GM19043 (cell line): Measurements from ENCODE around the gene ANG.
"Not testable (repeated sequence)": the region's sequence is repeated elsewhere in the genome, so short reads cannot be mapped to it uniquely, and the experiment has no call there.

Experiments
- ATAC-seq: cut with Tn5 transposase; IDR thresholded peaks from one replicate; pipeline ENCODE4 v1.9.1; 2021; ENCODE audit warnings: low read depth; ENCODE audit not compliant: unreplicated experiment

Gene ANG

DNA sequence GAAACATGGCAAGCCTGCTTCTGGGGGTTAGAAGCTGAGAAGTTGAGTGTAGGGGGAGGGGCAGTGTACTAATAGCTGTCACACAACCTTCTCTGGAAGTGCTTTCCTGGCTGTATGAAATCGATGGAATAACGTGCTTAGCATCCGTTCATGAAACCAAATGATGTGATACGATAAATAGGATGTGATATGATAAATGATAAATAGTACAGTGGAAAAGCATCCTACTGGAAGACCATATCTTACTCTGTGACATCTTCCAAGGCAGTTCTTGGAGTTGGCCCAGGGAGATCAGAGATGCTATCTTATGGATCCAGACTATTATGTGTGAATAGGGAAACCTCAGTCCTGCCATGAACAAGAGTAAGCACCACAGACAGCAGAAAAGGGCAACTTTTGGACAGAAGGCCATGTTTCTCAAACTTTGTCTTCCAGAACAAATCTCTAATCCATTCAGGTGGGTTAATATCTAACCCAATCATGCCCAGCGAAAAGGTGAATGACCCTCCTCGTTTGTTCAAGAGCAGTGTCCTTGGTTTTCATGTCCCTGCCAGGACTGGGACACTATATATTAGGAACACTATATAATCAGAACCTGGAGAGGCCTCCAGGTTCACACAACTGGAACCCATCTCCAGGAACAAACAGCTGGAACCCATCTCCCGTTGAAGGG, at the start of gene ANG:
ANG (plus strand) TSS at position 598 of the 673 bp plus-strand sequence. CDS start 4,801 bp downstream, outside the sequence.
- ATAC-seq: no peak

DNA sequence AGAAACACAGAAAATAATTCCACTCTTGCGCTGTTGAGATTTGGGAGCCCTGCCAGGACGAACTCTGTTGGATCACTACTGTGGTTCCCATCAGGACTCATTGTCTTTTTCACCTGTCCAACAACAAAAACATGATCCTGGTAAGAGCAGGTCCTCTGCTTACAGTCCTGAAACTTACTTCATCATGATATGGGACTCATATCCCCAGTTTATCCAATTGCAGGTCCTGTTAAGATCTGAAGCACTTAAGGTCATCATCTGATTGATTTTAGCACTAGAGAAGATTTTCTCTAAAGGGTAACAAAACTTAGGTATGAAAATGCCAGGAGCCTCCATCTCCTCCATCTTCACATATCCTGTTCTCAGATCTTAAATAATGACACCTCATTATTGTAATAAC, 47.0 kb upstream of the ANG start, which contains the start of gene OR6S1:
OR6S1 (minus strand) TSS at position 101 of the 400 bp plus-strand sequence; CDS start at position 101, 0 bp downstream.
- no peak for ATAC-seq

DNA sequence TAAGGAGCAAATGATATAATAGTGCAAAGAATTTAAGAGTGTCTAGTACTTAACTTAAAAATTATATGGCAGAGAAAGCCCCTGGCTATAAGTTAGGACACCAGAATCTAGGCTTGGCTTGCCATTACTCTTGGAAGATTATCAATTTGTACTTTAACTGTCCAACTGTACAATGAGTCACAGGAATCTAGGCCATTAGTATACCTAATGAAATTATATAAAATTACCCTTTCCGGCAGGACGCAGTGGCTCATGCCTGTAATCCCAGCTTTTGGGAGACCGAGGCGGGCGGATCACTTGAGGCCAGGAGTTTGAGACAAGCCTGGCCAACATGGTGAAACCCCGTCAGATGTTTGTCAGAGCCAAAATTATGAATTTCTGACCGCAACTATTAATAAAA, 46.4 kb upstream of the ANG start:
- ATAC-seq: no peak

DNA sequence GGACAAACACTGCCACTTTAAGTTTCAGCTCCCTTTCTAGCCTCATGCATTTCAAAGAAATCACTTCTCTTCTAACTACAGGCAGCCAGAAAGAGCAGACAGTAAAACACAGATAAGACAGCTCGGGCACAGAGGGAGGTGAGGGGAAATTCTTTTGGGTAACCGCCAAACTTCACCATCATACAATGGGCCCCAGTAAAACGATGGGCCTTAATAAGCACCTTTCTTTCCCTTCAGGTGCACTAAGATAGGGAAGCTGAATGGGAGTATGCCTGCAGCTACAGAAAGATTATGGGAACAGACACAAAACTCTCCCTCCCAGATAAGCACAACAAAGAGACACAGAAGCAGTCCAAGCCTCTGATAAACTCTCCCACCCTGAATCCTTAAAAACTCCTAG, 45.8 kb upstream of the ANG start:
- ATAC-seq: not testable (repeated sequence)

DNA sequence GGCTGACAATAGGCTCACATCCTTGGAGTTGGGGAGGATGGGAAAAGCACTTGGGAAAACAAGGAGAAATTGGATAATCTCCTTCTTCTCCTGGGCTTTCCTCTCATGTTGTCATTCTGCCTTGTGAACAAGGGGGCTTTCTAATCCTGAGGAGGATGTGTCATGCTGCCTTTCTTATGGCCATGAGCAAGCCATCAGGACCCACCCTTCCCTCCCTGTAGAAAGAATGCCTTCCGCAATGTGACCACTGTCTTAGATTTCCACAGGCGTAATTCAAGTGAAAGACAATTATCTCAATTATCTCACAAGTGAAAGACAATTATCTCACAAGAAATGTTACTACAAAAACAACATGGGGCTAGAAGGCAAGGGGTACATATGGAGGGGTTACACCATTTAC, 44.0 kb upstream of the ANG start:
- ATAC-seq: no peak

DNA sequence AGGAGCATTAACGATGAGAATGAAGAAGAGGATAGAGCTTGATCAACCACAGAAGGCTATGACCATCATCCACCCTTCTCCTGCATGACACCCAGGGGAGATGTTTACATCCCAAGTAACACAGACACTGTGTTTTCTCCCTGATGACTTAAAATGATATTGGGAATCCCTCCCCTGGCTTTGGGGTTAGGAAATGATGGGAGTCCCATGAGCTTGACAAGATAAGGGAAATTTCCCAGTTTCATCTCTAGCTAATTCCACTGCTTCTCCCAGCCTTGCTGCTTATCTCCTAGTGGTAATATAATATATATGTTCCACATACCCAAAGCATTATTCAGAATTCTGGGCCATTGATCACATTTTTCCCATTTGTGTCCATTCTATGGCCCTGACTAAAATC, 43.1 kb upstream of the ANG start:
- no peak for ATAC-seq

DNA sequence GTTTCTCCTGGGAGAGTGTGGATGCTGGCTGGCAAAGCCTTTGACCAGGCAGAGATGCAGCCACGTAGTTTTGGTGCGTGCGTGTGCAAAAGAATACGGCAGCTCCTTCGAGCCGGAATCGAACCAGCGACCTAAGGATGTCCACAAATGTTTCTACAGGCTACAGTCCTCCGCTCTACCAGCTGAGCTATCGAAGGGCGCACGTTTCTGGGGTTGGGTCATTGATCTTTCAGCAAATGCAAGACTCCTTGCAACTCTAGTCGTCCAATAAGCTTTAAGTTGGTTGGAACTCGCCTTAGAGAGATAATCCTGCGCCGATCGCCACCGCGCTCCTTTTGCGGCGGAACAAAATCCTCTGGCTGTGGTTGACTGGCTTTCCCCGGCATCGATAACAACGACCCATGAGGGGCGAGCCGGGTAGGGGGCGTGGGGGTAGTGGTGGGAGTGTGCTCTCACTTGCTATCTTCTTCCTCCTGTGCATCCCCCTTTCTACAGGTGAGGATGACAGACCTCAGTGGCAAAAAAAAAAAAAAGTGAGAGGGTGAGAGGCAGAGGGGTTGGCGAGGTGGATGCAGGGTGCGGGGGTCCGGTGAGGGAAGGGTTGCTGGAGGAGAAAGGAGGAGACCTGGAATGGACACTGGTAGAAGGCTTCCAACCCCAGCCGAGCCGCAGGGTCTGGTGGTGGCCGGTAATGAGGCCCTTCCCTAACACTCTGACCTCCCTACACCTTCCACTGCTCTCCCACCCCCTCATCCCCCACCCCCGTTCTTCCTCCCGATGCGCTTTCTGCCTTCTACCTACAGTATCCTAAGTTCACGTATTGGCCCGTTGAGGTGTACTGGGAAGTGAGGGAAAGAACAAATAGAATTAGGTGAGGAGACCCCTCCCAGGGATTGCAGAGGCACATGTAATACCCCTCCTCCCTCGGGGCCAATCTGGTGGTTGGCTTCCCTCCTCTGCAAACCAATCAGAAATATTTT, 35.3 kb upstream of the ANG start:
- no peak for ATAC-seq

DNA sequence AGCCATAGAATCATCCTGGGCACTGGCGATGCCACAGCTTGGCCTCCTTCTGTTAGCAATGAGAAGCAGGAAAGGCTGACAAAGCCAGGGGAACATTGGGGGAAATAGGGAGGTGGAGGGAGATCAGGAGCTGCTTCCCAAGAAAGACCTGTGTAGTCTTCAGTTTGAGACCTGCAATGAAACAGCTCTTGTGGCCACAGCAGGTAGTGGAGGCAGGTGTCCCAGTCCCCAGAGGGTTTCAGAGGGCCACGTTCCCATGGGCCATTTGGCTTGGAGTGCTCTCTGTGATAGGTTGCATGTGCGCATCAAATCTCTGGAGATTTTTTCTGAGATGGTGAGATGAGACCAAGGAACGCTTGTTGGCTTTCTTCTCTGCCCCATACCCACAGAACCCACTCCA, 32.7 kb upstream of the ANG start:
- ATAC-seq: no peak

DNA sequence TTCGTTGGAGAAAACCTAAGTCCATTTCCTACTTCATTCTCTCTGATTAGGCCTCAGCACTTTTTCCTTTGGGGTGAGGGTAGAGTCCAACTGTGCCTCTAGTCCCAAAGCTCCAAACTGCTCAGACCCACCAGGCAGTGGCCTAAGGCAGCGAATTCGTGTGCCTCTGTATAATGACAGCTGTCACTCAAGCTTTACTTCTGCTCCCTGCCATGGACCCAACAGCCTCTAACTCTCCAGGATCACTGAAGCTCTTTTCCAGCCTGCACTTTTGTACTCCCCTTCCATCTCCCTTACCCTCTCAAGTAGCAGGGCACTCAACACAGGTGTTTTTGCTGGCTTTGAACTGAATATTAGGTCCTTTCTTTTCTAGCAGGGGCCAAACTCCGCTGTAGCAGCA, 32.3 kb upstream of the ANG start:
- no peak for ATAC-seq

DNA sequence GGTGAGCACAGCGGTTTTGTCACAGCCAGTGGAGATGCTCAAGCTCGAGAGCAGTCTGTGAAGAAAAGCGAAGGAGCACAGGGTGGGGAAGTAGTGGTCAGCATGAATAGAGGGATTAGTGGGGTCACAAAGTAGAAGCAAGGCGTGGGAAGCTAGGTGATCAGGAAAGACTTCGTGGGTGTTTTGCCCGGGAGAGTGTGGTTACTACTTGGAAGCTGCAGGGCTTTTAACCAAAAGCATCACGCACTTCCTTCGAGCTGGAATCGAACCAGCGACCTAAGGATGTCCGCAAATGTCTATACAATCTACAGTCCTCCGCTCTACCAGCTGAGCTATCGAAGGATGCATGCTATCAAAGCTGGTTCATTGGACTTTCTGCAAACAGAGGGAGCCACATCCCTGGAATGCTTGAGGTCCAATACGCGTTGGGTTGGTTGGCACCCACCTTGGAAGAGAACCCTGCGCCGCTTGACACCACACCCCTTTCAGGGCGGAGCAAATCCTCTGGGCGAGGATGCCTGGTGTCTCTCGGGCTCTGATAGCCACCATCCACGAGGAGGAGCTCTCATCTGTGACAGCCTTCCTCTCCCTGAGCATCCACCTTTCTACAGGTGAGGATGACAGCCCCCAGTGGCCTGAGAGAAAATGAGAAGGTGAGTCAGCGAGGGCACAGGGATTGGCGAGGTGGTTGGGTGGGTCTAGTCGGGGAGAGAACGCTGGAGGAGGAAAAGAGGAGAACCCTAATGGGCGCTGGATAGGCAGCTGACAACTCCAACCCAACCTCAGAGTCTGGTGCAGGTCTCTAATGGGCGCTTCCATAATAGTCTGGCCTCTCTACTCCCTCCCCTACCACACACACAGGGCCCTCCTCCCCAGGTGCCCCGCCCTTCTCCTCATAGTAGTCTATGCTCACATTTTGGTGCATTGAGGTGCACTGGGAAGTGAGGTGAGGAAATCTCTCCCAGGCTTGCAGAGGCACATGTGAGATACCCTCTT, 31.1 kb upstream of the ANG start:
- ATAC-seq: no peak

DNA sequence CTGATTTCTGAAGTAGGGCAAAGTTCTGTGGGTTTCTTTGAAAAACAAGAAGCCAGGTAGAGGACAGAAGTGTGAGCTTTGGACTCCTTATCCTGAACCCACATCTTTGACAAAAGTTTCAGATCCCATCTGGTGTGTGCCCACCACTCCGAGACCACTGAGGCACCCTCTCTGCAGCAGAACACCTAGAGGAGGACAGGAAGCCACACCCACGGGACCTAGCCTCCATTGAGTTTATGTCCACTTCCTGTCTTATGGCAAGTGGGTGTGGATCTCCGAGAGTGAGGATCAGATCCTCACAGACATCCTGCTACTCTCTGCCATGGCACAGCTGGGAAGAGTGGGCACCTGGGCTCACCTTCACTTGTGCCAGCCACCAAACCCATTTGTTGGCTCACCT, 30.3 kb upstream of the ANG start:
- ATAC-seq: no peak

DNA sequence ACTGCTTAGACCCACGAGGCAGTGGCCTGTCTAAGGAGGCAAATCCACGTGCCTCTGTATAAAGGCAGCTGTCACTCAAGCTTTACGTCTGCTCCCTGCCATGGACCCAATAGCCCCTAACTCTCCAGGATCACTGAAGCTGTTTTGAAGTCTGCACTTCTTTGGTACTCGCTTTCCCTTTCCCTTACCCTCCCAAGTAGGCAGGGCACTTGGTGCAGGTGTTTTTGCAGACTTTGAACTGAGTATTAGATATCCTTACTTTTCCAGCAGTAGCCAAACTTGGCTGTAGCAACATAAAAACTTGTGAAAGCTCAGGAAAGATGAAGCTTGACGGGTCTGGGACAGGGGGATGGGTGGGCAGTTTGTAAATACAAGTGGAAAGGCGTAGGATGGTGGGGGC, 29.2 kb upstream of the ANG start:
- no peak for ATAC-seq

DNA sequence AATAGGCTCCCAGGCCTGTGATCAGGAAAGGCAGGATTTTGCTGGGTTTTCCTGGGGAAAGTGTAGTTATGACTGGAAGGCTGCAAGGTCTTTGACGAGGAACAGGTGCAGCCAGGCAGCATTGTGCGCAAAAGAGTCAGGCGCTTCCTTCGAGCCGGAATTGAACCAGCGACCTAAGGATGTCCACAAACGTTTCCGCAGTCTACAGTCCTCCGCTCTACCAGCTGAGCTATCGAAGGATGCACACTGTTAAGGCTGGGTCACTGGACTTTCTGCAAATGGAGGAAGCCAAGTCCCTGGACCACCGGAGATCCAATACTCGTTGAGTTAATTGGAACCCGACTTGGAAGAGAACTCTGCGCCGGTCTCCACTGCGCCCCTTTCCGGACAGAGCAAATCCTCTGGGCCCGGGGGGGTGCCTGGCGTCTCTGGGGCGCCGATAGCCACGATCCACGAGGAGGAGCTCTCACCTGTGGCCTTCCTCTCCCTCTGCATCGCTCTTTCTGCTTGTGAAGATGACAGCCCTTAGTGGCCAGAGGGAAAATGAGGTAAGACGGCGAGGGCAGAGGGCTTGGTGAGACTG, 28.7 kb upstream of the ANG start:
- ATAC-seq: no peak

DNA sequence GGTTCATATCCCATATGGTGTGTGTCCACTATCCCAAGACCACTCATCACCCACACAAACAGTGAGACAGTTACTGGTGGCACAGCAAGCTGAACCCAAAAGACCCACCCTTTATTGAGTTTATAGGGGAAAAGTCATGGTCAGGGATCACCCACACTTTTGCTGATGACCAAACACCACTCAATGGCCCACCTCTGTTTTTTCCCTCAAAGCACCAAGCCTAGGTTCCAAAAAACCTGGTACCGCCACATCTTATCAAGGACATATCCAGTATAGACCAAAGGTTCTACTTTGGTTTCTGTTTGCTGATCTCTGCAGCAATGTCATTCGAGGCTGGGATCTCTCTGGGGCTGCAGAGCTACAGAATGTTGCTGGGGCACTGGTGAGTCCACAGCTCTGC, 27.4 kb upstream of the ANG start:
- ATAC-seq: no peak

DNA sequence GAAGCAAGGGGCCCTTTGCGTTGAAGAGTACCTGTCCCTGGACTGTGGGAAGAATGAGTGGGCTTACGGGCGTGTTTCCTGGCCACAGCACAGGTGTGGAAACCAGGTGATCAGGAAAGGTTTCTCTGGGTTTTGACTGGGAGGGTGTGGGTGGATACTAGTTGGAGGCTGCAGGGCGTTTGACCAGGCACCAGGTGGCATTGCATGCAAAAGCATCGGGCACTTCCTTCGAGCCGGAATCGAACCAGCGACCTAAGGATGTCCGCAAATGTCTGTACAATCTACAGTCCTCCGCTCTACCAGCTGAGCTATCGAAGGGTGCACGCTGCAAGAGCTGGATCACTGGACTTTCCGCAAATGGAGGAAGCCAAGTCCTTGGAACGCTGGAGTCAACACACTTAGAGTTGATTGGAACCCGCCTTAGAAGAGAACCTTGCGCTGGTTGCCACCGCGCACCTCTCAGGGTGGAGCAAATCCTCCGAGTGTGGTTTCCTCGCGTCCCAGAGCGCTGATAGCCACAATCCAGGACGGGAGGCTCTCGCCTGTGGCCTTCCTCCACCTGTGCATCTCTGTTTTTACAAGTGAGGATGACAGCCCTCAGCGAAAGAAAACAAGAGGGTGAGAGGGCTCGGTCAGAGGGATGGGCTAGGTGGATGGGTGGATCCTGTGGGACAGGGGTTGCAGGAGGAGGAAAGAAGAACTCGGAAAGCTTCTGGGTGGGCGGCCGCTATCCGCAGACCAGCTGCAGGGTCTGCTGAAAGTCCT, 25.4 kb upstream of the ANG start:
- ATAC-seq: no peak

DNA sequence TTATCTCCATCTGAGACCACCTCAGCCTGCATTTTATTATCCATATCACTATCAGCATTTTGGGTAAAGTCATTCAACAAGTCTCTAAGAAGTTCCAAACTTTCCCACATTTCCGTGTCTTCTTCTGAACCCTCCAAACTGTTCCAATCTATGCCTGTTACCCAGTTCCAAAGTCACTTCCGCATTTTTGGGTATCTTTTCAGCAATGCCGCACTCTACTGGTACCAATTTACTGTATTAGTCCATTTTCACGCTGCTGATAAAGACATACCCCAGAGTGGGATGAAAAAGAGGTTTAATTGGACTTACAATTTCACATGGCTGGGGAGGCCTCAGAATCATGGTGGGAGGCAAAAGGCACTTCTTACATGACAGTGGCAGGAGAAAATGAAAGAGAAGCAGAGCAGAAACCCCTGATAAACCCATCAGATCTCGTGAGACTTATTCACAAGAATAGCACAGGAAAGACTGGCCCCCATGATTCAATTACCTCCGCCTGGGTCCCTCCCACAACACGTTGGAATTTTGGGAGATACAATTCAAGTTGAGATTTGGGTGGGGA, 22.1 kb upstream of the ANG start:
- ATAC-seq: not testable (repeated sequence)

DNA sequence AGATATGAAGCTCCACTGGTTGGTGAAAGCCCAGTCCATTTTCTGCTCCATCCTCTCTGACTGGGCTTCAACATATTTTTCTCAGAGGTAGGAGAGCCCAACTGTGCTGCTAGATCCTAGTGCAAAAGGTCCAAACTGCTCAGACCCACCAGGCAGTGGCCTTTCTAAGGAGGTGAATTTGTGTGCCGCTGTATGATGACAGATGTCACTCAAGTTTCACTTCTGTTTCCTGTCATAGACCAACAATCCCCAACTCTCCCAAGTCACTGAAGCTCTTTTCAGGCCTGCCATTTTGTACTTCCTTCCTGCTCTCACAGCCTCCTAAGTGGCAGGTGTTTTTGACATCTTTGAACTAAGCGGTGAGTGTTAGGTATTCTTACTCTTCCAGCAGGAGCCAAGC, 20.6 kb upstream of the ANG start:
- peak; percentile 72 for ATAC-seq

DNA sequence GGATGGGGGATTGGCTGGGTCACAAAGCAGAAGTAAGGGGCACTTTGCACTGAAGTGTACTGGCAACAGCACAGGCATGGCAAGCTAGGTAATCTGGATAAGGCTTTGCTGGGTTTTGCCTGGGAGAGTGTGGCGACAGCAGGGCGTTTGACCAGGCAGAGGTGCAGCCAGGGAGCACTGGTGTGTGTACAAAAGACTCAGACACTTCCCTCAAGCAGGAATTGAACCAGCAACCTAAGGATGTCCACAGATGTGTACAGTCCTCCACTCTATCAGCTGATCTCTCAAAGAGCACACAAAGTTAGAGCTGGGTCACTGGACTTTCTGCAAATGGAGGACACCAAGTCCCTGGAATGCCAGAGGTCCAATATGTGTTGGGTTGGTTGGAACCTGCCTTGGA, 19.6 kb upstream of the ANG start:
- ATAC-seq: no peak
